CD14-positive monocyte (primary cell): ENCODE measurements around the gene CLDN18. TPM values are rescaled to one million over a fixed set of nuclear protein-coding genes. Genes with fewer than 3 reads are reported as not detected.

Experiments used
- DNase-seq, 3 donors: peaks; one replicate each; pipeline ENCODE4 v3.0.0-alpha.2; 2011 to 2022
- H2AFZ ChIP-seq: 2 replicates; pipeline ENCODE4 v1.6.0; 2012; ENCODE audit warnings: mild to moderate bottlenecking, low read depth, low read length, inconsistent platforms; ENCODE audit not compliant: insufficient read depth, poor library complexity, severe bottlenecking
- H3K27ac ChIP-seq, 2 donors: 1 replicate in 1 of 2; 2 replicates in 1 of 2; pipeline ENCODE4 v1.5.1; 2012 to 2013; ENCODE audit warnings: low read length in 2 of 2, control low read depth in 1 of 2, inconsistent platforms in 1 of 2, low read depth in 1 of 2, mild to moderate bottlenecking in 1 of 2
- H3K27me3 ChIP-seq, 2 donors: one replicate each; pipeline versions ENCODE4 v1.6.0 to v1.6.1; 2011 to 2013; ENCODE audit warnings: low read length in 2 of 2; ENCODE audit not compliant: control insufficient read depth in 2 of 2, insufficient read depth in 2 of 2
- H3K36me3 ChIP-seq, 2 donors: replicated peaks in 1 of 2; 1 replicate in 1 of 2; 2 replicates in 1 of 2; pipeline versions ENCODE4 v1.5.1 to v1.6.1; 2012 to 2013; ENCODE audit warnings: low read length in 2 of 2, control low read depth in 1 of 2, inconsistent platforms in 1 of 2, mild to moderate bottlenecking in 1 of 2; ENCODE audit not compliant: insufficient read depth in 2 of 2, control insufficient read depth in 1 of 2
- H3K4me1 ChIP-seq, 2 donors: 1 replicate in 1 of 2; 2 replicates in 1 of 2; pipeline versions ENCODE4 v1.5.1 to v1.6.1; 2012 to 2013; ENCODE audit warnings: low read length in 2 of 2, control low read depth in 1 of 2, inconsistent platforms in 1 of 2, mild to moderate bottlenecking in 1 of 2, moderate library complexity in 1 of 2; ENCODE audit not compliant: insufficient read depth in 2 of 2, control insufficient read depth in 1 of 2
- H3K4me2 ChIP-seq: replicated peaks from 2 replicates; pipeline ENCODE3; 2012; ENCODE audit warnings: low read length, moderate library complexity, mild to moderate bottlenecking; ENCODE audit not compliant: poor library complexity, severe bottlenecking; ENCODE audit errors: extremely low read depth
- H3K4me3 ChIP-seq, 3 experiments: fragments of 200-600 bp in 1 of 3; sonication (generic) in 1 of 3; replicated peaks in 1 of 3; 1 replicate in 2 of 3; 2 replicates in 1 of 3; pipeline ENCODE4 v1.5.1; 2011 to 2013; ENCODE audit warnings: low read length in 3 of 3, mild to moderate bottlenecking in 3 of 3, control low read depth in 2 of 3, low read depth in 2 of 3, inconsistent platforms in 1 of 3, moderate library complexity in 1 of 3
- H3K79me2 ChIP-seq: 2 replicates; pipeline ENCODE4 v1.6.0; 2012; ENCODE audit warnings: mild to moderate bottlenecking, control low read depth, inconsistent platforms, low read length, moderate library complexity; ENCODE audit not compliant: insufficient read depth
- H3K9ac ChIP-seq: 2 replicates; pipeline ENCODE4 v1.6.0; 2017; ENCODE audit warnings: low read length, mild to moderate bottlenecking; ENCODE audit not compliant: insufficient read depth, poor library complexity, severe bottlenecking
- H3K9me3 ChIP-seq, 2 donors: replicated peaks in 1 of 2; 1 replicate in 1 of 2; 2 replicates in 1 of 2; pipeline versions ENCODE4 v1.5.1 to v1.6.1; 2012 to 2013; ENCODE audit warnings: low read length in 2 of 2, control low read depth in 1 of 2; ENCODE audit not compliant: control insufficient read depth in 1 of 2, insufficient read depth in 1 of 2
- H4K20me1 ChIP-seq: 2 replicates; pipeline ENCODE4 v1.6.0; 2012; ENCODE audit warnings: mild to moderate bottlenecking, low read length, control low read depth, moderate library complexity; ENCODE audit not compliant: insufficient read depth
- H3K27ac Mint-ChIP-seq, 7 donors: one replicate each; pipeline ENCODE4 v1.8.0; 2020; ENCODE audit warnings: mild to moderate bottlenecking in 7 of 7, mixed read lengths in 7 of 7, moderate library complexity in 6 of 7, inconsistent platforms in 2 of 7
- H3K27me3 Mint-ChIP-seq, 3 donors: one replicate each; pipeline ENCODE4 v1.8.0; 2021 to 2022; ENCODE audit warnings: low read depth in 3 of 3, mild to moderate bottlenecking in 3 of 3, mixed read lengths in 3 of 3, moderate library complexity in 3 of 3, inconsistent platforms in 1 of 3
- H3K36me3 Mint-ChIP-seq, 2 donors: one replicate each; pipeline ENCODE4 v1.8.0; 2020; ENCODE audit warnings: mixed read lengths in 2 of 2, inconsistent platforms in 1 of 2, mild to moderate bottlenecking in 1 of 2
- H3K4me1 Mint-ChIP-seq: one replicate; pipeline ENCODE4 v1.8.0; 2020; ENCODE audit warnings: mild to moderate bottlenecking, mixed read lengths
- H3K4me3 Mint-ChIP-seq, 2 donors: one replicate each; pipeline ENCODE4 v1.8.0; 2020; ENCODE audit warnings: mild to moderate bottlenecking in 2 of 2, mixed read lengths in 2 of 2, moderate library complexity in 1 of 2
- H3K9me3 Mint-ChIP-seq, 7 donors: one replicate each; pipeline ENCODE4 v1.8.0; 2020 to 2022; ENCODE audit warnings: mixed read lengths in 7 of 7, mild to moderate bottlenecking in 6 of 7, moderate library complexity in 6 of 7, inconsistent platforms in 2 of 7
- WGBS: methylation state at CpG from one replicate; pipeline ENCODE4 v1.1.5; 2013; ENCODE audit warnings: missing lambda C conversion rate; ENCODE audit not compliant: insufficient coverage; 5-methylcytosine and 5-hydroxymethylcytosine counted together
- intact Hi-C, 2 donors: fragments of 100-400 bp; cut with micrococcal nuclease; formaldehyde crosslinking; loops; one replicate each; pipeline versions ENCODE4 v1.15.0 to v1.15.1; 2023
- polyA plus RNA-seq, 3 donors: library from polyadenylated mRNA; depleted of rRNA in 1 of 3; unstranded in 2 of 3; stranded (reverse) in 1 of 3; fragments of 300-500 nt in 2 of 3; fragments of >200 nt in 1 of 3; fragmentation: Illumina TruSeq in 2 of 3; gene quantifications; 1 replicate in 2 of 3; 2 replicates in 1 of 3; pipeline ENCODE4 v1.2.3, GENCODE V29; 2012 to 2021
- TF ChIP-seq, protein P1 (sequence below): fragments of 200-600 bp; IDR thresholded peaks from one replicate; pipeline ENCODE4 v1.8.0; 2022; ENCODE audit warnings: antibody characterized with exemption, mild to moderate bottlenecking

Gene CLDN18
- polyA plus RNA-seq, 3 donors: not detected

DNA sequence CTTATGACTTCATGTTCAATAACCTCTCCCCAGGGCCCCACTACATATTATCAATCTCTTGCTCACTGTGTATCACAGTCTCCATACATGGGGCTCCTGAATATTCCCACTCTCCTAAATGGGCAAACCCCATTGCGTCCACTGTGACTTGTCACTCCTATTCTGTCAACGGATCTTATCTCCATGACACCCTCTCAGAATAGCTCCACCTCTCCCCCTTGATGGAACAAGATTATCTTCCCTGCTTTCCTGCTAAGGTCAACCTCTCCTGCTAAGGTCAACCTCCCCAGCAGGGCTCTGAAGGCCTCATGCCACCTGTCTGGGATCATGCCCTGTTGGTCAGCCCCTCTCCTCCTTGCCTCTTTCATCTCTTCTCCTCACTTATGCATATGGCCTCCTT is 1.8 kb downstream of the CLDN18 start:
- no peaks in the 10 kb centered on the region for H3K79me2 ChIP-seq
- peaks cover 0 to 3% (median 2%) of the 10 kb centered on the region in 3 donors for H3K27me3 Mint-ChIP-seq
- no peaks in the 10 kb centered on the region for H4K20me1 ChIP-seq
- no peaks in the 10 kb centered on the region for H3K36me3 Mint-ChIP-seq
- H2AFZ ChIP-seq: no peak overlapping the region
- H3K4me1 ChIP-seq: no peaks in the 10 kb centered on the region
- H3K9ac ChIP-seq: no peak overlapping the region
- H3K9me3 ChIP-seq: no peaks in the 10 kb centered on the region
- DNase-seq: no peak
- no peaks in the 10 kb centered on the region for H3K36me3 ChIP-seq
- H3K27ac ChIP-seq: no peak overlapping the region
- TF ChIP-seq, protein P1, sequence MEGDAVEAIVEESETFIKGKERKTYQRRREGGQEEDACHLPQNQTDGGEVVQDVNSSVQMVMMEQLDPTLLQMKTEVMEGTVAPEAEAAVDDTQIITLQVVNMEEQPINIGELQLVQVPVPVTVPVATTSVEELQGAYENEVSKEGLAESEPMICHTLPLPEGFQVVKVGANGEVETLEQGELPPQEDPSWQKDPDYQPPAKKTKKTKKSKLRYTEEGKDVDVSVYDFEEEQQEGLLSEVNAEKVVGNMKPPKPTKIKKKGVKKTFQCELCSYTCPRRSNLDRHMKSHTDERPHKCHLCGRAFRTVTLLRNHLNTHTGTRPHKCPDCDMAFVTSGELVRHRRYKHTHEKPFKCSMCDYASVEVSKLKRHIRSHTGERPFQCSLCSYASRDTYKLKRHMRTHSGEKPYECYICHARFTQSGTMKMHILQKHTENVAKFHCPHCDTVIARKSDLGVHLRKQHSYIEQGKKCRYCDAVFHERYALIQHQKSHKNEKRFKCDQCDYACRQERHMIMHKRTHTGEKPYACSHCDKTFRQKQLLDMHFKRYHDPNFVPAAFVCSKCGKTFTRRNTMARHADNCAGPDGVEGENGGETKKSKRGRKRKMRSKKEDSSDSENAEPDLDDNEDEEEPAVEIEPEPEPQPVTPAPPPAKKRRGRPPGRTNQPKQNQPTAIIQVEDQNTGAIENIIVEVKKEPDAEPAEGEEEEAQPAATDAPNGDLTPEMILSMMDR: no peak
- H3K4me1 Mint-ChIP-seq: no peaks in the 10 kb centered on the region
- 74% methylated on average over 2 of the region's 2 CpGs for WGBS
- no peak overlapping the region for H3K4me3 ChIP-seq
- no peak overlapping the region for H3K27ac Mint-ChIP-seq
- H3K4me2 ChIP-seq: no peak overlapping the region
- H3K9me3 Mint-ChIP-seq: peaks cover 0 to 5% (median 2%) of the 10 kb centered on the region in 7 donors
- H3K4me3 Mint-ChIP-seq: no peak overlapping the region
- intact Hi-C loops: no loop called here
- no peaks in the 10 kb centered on the region for H3K27me3 ChIP-seq

DNA sequence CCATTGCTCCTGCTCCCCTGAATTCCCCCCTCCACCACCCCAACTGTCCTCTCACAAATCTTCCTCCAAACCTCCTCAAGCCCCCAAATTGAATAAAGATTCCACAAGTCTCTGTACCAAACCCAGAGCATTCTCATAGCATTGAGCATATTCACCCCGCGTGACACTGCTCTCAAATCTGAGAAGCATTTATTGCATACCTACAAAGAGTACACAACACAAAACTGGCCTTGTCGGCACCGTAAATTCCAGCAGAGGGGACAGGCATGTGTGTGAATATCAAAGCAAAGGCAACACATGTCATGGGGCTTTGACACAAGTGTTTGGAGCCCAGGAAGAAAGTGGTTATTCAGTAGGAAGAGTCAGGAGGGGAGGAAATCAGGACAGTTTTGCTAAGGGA is 2.6 kb downstream of the CLDN18 start:
- no CpG with 5 or more reads among the region's 4 CpGs for WGBS
- H3K4me3 ChIP-seq: no peak overlapping the region

More for the DNA sequence above, 2.6 kb downstream of the CLDN18 start:
- no peak overlapping the region for H3K27ac ChIP-seq
- peaks cover 0 to 5% (median 2%) of the 10 kb centered on the region in 7 donors for H3K9me3 Mint-ChIP-seq
- no peaks in the 10 kb centered on the region for H4K20me1 ChIP-seq
- no peak overlapping the region for H3K27ac Mint-ChIP-seq
- no peaks in the 10 kb centered on the region for H3K79me2 ChIP-seq
- TF ChIP-seq, protein P1: no peak
- DNase-seq: no peak
- H3K4me1 Mint-ChIP-seq: no peaks in the 10 kb centered on the region
- no peak overlapping the region for H3K4me2 ChIP-seq
- H3K36me3 Mint-ChIP-seq: no peaks in the 10 kb centered on the region
- H3K27me3 ChIP-seq: no peaks in the 10 kb centered on the region
- intact Hi-C loops: no loop called here
- no peaks in the 10 kb centered on the region for H3K36me3 ChIP-seq
- H3K9ac ChIP-seq: no peak overlapping the region
- no peaks in the 10 kb centered on the region for H3K9me3 ChIP-seq
- H3K27me3 Mint-ChIP-seq: peaks cover 0 to 3% (median 2%) of the 10 kb centered on the region in 3 donors
- H3K4me1 ChIP-seq: no peaks in the 10 kb centered on the region
- H2AFZ ChIP-seq: no peak overlapping the region
- no peak overlapping the region for H3K4me3 Mint-ChIP-seq
